ENCODE measurements around the gene IRF2BP2.
"Not testable (repeated sequence)": the region's sequence is repeated elsewhere in the genome, so short reads cannot be mapped to it uniquely, and the experiment has no call there.

The IRF2BP2 gene

GRCh38 chr1:234610061-234610665 lies at the start of gene IRF2BP2:
TSS of gene IRF2BP2 (minus strand) at chr1:234610178. CDS start at chr1:234609494, 684 bp downstream.
- peak; percentile 48 to 55 for DNase-seq

GRCh38 chr1:234659538-234659937 lies 49.6 kb upstream of the IRF2BP2 start:
- no peak for DNase-seq

GRCh38 chr1:234658138-234658537 lies 48.2 kb upstream of the IRF2BP2 start:
- DNase-seq: no peak

GRCh38 chr1:234656944-234657654 lies 47.1 kb upstream of the IRF2BP2 start:
- DNase-seq: no peak

- no peak for DNase-seq
These were observed 46.3 kb upstream of the IRF2BP2 start for GRCh38 chr1:234656070-234656895.

GRCh38 chr1:234655328-234656069 lies 45.5 kb upstream of the IRF2BP2 start:
- DNase-seq: no peak

GRCh38 chr1:234654002-234654733 lies 44.2 kb upstream of the IRF2BP2 start:
- DNase-seq: no peak

- no peak for DNase-seq
These were observed 39.6 kb upstream of the IRF2BP2 start for GRCh38 chr1:234649432-234650081.

- no peak for DNase-seq
These were observed 37.8 kb upstream of the IRF2BP2 start for GRCh38 chr1:234647758-234648157.

GRCh38 chr1:234647245-234647644 lies 37.3 kb upstream of the IRF2BP2 start:
- no peak for DNase-seq

GRCh38 chr1:234645964-234646363 lies 36.0 kb upstream of the IRF2BP2 start:
- no peak for DNase-seq

GRCh38 chr1:234645474-234645953 lies 35.5 kb upstream of the IRF2BP2 start:
- DNase-seq: no peak

- DNase-seq: no peak
These were observed 35.0 kb upstream of the IRF2BP2 start for GRCh38 chr1:234644928-234645327.

GRCh38 chr1:234643850-234644134 lies 33.8 kb upstream of the IRF2BP2 start:
- DNase-seq: no peak

- no peak for DNase-seq
These were observed 33.3 kb upstream of the IRF2BP2 start for GRCh38 chr1:234643111-234643849.

- DNase-seq: no peak
These were observed 32.5 kb upstream of the IRF2BP2 start for GRCh38 chr1:234642428-234642827.

GRCh38 chr1:234639961-234640360 lies 30.0 kb upstream of the IRF2BP2 start:
- DNase-seq: no peak

GRCh38 chr1:234638832-234639799 lies 29.1 kb upstream of the IRF2BP2 start:
- no peak for DNase-seq

- DNase-seq: not testable (repeated sequence)
These were observed 24.9 kb upstream of the IRF2BP2 start for GRCh38 chr1:234634922-234635321.

GRCh38 chr1:234634387-234634786 lies 24.4 kb upstream of the IRF2BP2 start:
- DNase-seq: no peak
